HK-2 (cell line): ENCODE results near the gene SENP7.
"Not testable (repeated sequence)": the region's sequence is repeated elsewhere in the genome, so short reads cannot be mapped to it uniquely, and the experiment has no call there.

Experiments
- DNase-seq: peaks from one replicate; pipeline ENCODE4 v3.0.0-alpha.2; 2018; ENCODE audit not compliant: unreplicated experiment

The SENP7 gene

DNA sequence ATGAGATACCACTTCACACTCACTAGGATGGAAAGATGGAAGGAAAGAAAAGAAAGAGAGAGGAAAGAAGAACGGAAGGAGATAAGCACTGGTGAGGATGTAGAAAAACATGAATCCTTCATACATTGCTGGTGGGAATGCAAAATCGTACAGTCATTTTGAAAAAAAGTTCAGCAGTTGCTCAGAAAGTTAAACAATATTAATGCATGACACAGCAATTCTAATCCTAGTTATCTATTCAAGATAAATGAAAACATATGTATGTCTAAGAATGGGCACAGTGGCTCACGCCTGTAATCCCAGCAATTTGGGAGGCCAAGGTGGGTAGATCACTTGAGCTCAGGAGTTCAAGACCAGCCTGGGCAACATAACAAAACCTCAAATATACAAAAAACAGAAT lies 59.1 kb downstream of the SENP7 start:
- no peak for DNase-seq

- not testable (repeated sequence) for DNase-seq
These were observed 74.4 kb downstream of the SENP7 start for GRCh38 chr3:101438641-101439040.

GRCh38 chr3:101433652-101434051 lies 79.4 kb downstream of the SENP7 start:
- DNase-seq, result no peak

GRCh38 chr3:101423984-101424888 lies 88.8 kb downstream of the SENP7 start:
- no peak for DNase-seq

DNA sequence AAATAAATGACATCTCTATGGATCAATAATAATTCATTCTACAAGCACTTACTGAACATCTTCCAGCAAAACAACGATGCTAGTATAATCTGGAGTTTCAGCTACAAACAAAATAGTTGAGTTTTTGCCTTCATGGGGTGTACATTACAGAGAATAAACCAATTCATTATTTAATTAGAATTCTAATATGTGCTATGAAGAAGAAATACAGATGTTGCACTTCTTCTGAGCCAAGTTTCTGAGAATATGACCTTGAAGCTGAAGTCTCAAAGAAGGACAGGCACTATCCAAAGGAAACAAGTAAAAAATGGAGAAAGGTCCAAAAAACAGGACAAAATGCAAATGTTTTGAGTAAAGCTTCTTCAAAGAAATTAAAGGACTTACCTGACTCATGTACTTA lies 94.2 kb downstream of the SENP7 start:
- DNase-seq, result no peak

DNA sequence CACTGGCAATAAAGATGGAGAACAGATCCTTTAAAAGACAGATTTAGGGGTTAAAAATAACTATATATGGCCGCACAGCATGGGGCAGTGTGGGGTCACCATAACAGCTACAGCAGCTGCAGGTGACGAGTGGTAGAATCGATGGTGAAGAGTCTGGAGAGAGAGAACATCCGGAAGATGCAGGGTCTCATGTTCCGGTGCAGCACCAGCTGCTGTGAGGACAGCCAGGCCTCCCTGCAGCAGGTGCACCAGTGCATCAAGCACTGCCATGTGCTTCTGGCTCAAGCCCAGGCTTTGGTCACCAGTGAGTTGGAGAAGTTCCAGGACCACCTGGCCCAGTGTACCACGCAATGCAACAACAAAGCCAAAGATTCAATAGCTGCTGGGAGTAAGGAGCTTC lies 98.9 kb downstream of the SENP7 start:
- DNase-seq, result no peak

DNA sequence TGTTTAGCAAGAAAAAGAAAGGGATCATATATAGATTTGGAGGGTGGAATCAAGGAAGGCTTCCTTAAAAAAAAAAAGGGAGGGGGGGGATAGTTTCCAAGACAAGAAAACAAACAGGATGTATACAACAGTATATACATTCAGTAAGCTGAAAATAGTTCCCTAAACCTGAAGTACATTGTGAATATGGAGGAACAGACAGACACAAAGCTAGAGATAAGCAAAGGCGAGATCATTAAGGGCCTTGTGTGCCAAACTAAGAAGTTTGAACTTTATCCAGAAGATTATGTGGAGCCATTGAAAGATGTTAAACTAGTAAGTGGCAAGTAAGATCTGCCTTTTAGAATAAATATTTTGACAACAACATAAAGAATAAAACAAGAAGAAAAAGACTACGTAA lies 99.4 kb downstream of the SENP7 start:
- no peak for DNase-seq

GRCh38 chr3:101391413-101391950 lies 121.5 kb downstream of the SENP7 start:
- no peak for DNase-seq

DNA sequence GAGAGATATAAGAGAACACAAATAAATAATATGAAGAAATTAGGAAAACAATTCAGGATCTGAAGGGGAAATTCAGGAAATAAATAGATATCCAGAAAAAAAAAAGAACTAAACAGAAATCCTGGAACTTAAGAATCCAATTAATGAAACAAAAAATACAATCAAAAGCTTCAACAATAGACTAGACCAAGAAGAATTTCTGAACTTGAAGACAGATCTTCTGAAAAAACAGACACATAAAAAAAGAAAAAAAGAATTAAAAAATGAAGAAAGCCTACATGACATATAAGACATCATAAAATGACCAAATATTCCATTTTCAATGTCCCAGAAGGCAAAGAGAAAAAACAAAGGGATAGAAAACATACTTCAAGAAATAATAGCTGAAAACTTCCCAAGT lies 124.3 kb downstream of the SENP7 start:
- no peak for DNase-seq

- no peak for DNase-seq
These were observed 125.7 kb downstream of the SENP7 start for GRCh38 chr3:101387351-101387750.

GRCh38 chr3:101384426-101384825 lies 128.6 kb downstream of the SENP7 start:
- DNase-seq, result no peak

- no peak for DNase-seq
These were observed 129.4 kb downstream of the SENP7 start for GRCh38 chr3:101383656-101384055.

- DNase-seq, result no peak
These were observed 129.8 kb downstream of the SENP7 start for GRCh38 chr3:101383156-101383575.

GRCh38 chr3:101381809-101382208 lies 131.2 kb downstream of the SENP7 start:
- no peak for DNase-seq

GRCh38 chr3:101379658-101380376 lies 133.2 kb downstream of the SENP7 start:
- DNase-seq, result no peak

DNA sequence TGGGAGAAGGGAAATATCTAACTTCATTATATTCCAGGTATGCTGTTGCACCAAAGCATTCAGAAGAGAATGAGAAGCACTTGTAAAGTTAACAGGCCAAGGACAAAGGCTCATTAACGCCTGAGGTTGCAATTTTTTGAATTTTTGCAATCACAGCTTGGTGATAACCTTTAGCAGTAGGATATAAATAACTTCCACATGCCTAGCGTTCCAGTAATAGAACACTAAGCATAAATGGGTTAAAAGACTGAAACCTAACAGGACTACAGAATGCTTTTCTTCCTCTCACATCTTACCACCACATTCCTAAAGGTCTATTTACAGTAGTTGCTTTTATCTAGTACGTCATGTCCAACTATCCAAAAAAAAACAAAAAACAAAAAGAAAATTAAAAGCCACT lies 135.2 kb downstream of the SENP7 start:
- no peak for DNase-seq

- no peak for DNase-seq
These were observed 135.8 kb downstream of the SENP7 start for GRCh38 chr3:101377209-101377608.

GRCh38 chr3:101375586-101375985 lies 137.4 kb downstream of the SENP7 start:
- no peak for DNase-seq

DNA sequence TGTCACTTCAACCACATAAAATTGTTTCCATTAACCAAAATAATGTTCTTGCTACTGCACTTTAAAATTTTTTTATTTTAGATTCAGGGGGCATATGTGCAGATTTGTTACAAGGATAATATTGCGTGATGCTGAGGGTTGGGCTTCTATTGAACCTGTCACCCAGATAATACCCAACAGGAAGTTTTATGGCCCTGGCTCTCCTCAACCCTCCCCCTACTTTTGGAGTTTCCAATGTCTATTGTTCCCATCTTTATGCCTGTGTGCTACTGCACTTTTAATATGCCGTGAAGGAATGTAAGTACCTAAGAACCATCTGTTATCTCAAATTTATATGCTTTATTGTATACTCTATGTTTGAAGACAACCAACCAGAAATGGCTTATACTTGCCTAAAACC lies 150.6 kb downstream of the SENP7 start:
- no peak for DNase-seq

DNA sequence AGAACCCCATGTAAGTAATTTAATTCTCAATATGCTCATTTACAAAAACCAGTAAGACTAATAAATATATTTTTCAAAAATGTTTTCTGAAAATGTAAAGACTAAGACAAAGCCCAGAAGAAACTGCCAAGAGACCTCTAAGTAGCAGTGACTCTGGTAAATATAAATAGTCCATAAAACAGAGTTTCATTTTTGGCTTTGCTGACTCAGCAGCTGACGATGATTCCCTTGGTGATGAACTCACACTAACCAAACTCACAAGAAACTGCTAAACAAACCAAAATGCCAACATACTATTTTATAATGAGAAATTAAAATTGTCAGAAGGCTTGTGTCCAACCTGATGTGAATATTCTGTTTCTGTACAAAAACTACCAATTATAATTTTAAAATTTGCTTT lies 161.2 kb downstream of the SENP7 start:
- DNase-seq, result no peak

DNA sequence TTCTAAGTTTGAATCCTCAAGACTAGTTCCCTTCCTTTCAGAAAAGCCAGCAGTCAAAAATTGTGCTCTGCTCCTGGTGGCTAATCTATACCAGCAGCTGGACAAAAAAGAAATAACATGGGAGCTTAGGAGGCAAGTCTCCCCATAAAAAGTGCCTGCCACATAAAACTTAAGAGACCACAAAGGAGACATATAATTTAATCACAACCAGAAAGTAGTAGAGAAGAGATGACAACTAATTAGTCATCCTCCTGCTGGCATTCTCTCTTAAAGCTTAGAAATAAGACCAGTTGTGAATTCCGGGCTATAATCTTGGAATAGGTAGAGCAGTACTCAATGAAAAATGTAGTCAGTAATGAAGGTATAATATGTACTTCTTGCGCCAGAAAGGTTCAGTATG lies 172.4 kb downstream of the SENP7 start:
- no peak for DNase-seq

DNA sequence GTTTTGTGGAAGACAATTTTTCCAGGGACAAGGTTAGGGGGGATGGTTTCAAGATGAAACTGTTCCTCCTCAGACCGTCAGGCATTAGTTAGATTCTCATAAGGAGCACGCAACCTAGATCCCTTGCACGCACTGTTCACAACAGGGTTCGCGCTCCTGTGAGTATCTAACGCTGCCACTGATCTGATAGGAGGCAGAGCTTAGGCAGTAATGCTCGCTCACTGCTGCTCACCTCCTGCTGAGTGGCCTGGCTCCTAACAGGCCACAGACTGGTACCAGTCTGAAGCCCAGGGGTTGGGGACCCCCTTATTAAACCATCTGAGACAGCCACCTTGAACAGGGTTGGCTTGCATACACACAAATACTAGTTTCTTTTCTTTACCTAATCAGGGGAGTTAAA lies 179.1 kb downstream of the SENP7 start:
- DNase-seq, result no peak
